ENCODE results near the gene C17orf114. TPM values are rescaled to one million over a fixed set of nuclear protein-coding genes. Genes with fewer than 3 reads are reported as not detected.

The C17orf114 gene

DNA sequence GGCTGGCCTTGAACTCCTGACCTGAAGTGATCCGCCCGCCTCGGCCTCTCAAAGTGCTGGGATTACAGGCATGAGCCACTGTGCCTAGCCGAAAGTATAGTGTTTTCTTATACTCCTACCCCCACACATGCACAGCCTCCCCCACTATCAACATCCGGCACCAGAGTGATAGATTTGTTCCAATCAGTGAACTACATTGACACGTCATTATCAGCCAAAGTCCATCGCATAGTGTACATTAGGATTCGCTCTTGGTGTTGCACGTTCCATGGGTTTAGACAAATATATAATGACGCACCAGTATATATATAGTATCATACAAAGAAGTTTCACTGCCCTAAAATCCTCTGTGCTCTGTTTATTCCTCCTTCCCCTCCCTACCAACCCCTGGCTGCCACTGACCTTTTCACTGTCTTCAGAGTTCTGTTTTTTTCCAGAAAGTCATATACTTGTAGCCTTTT lies 42.3 kb downstream of the C17orf114 start:
- no peak for DNase-seq (ENCODE audit: low spot score)
- in situ Hi-C loops (cut with HindIII; ENCODE audit: low sequenced_read_pairs), result no loop called here

DNA sequence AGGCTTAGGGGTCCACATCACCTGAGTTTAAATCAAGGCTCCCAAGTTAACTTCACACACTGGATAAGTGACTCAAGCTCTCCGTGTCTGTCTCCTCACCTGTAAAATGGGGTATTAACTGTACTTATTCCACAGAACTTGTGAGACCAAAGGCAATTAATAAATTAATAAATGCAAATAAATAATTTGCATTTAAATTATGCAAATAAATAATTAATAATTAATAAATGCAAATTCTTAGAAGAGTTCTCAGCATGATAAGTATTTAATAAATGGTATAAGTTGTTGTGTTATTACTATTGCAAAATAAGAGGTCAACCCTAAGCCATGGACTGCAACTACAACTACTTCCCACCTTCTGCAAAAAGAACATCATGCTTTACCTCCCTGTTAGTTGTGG lies 48.7 kb downstream of the C17orf114 start:
- in situ Hi-C loops (cut with HindIII; ENCODE audit: low sequenced_read_pairs), result no loop called here

DNA sequence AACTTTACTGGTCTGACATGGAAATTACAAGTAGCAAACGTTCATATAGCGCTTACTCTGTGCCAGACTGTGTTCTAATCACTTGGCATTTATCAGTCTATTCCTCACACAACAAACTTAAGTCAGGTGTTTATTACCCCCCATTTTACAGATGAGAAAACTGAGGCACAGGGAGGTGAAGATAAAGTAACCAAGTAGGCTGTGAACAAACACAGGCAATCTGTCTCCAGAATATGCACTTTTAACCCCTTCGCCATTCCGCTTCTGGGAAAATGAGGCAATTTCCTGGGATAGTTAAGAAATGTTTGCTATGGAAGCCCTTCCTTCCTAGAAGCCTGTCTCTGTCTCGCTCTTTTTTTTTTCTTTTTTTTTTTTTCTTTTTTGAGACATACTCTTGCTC lies 50.2 kb downstream of the C17orf114 start:
- DNase-seq (ENCODE audit: low spot score), result no peak
- in situ Hi-C loops (cut with HindIII; ENCODE audit: low sequenced_read_pairs), result no loop called here

More for the DNA sequence above, 48.7 kb downstream of the C17orf114 start:
- DNase-seq (ENCODE audit: low spot score), result no peak

Other genes with a start within 250 kb of the C17orf114 start
- gene MYBBP1A, start 246.9 kb downstream of the C17orf114 start, total RNA-seq (2014; rRNA removed; shearing (Covaris generic)), result 89.3 and 91.6 TPM in 2 replicates
- 5.3 TPM in 1 of 2 replicates, not detected in the other for gene GGT6, start 241.8 kb downstream of the C17orf114 start, total RNA-seq (2014; rRNA removed; shearing (Covaris generic))
- not detected in 2 replicates for gene SMTNL2, start 217.8 kb downstream of the C17orf114 start, total RNA-seq (2014; rRNA removed; shearing (Covaris generic))
- gene ALOX15, start 160.7 kb downstream of the C17orf114 start, total RNA-seq (2014; rRNA removed; shearing (Covaris generic)), result 0.41 TPM in 1 of 2 replicates, not detected in the other
- gene PELP1, start 98.2 kb downstream of the C17orf114 start, total RNA-seq (2014; rRNA removed; shearing (Covaris generic)), result 40.1 and 53.6 TPM in 2 replicates
- 38.1 and 45.1 TPM in 2 replicates for gene ARRB2, start 91.7 kb downstream of the C17orf114 start, total RNA-seq (2014; rRNA removed; shearing (Covaris generic))
- gene MED11, start 70.9 kb downstream of the C17orf114 start, total RNA-seq (2014; rRNA removed; shearing (Covaris generic)), result 24.3 and 29.8 TPM in 2 replicates
- 0.68 TPM in 1 of 2 replicates, not detected in the other for gene ZMYND15, start 62.5 kb downstream of the C17orf114 start, total RNA-seq (2014; rRNA removed; shearing (Covaris generic))
- gene CXCL16, start 62.4 kb downstream of the C17orf114 start, total RNA-seq (2014; rRNA removed; shearing (Covaris generic)), result 0.86 TPM in 1 of 2 replicates, not detected in the other
- gene TM4SF5, start 30.4 kb downstream of the C17orf114 start, total RNA-seq (2014; rRNA removed; shearing (Covaris generic)), result not detected in 2 replicates
- gene VMO1, start 16.0 kb downstream of the C17orf114 start, total RNA-seq (2014; rRNA removed; shearing (Covaris generic)), result not detected in 2 replicates
- not detected in 2 replicates for gene GLTPD2, start 13.4 kb downstream of the C17orf114 start, total RNA-seq (2014; rRNA removed; shearing (Covaris generic))
- gene PSMB6, start 6.2 kb downstream of the C17orf114 start, total RNA-seq (2014; rRNA removed; shearing (Covaris generic)), result 390 and 445 TPM in 2 replicates
- gene PLD2, start 4.8 kb upstream of the C17orf114 start, total RNA-seq (2014; rRNA removed; shearing (Covaris generic)), result 20.9 and 28.4 TPM in 2 replicates
- 33.8 and 48.3 TPM in 2 replicates for gene MINK1, start 31.0 kb upstream of the C17orf114 start, total RNA-seq (2014; rRNA removed; shearing (Covaris generic))
- not detected in 2 replicates for gene C17orf107, start 97.2 kb upstream of the C17orf114 start, total RNA-seq (2014; rRNA removed; shearing (Covaris generic))
- gene CHRNE, start 100.8 kb upstream of the C17orf114 start, total RNA-seq (2014; rRNA removed; shearing (Covaris generic)), result not detected in 2 replicates
- not detected in 2 replicates for gene GP1BA, start 129.9 kb upstream of the C17orf114 start, total RNA-seq (2014; rRNA removed; shearing (Covaris generic))
- 111 and 132 TPM in 2 replicates for gene SLC25A11, start 137.7 kb upstream of the C17orf114 start, total RNA-seq (2014; rRNA removed; shearing (Covaris generic))
- 86.0 and 97.4 TPM in 2 replicates for gene RNF167, start 137.9 kb upstream of the C17orf114 start, total RNA-seq (2014; rRNA removed; shearing (Covaris generic))
- gene PFN1, start 146.2 kb upstream of the C17orf114 start, total RNA-seq (2014; rRNA removed; shearing (Covaris generic)), result 563 and 707 TPM in 2 replicates
- gene ENO3, start 148.8 kb upstream of the C17orf114 start, total RNA-seq (2014; rRNA removed; shearing (Covaris generic)), result 52.8 and 75.4 TPM in 2 replicates
- 32.3 and 59.7 TPM in 2 replicates for gene SPAG7, start 165.5 kb upstream of the C17orf114 start, total RNA-seq (2014; rRNA removed; shearing (Covaris generic))
- gene CAMTA2, start 185.3 kb upstream of the C17orf114 start, total RNA-seq (2014; rRNA removed; shearing (Covaris generic)), result 6.9 and 16.9 TPM in 2 replicates
- 0.14 TPM in 1 of 2 replicates, not detected in the other for gene INCA1, start 195.2 kb upstream of the C17orf114 start, total RNA-seq (2014; rRNA removed; shearing (Covaris generic))
- gene KIF1C, start 195.6 kb upstream of the C17orf114 start, total RNA-seq (2014; rRNA removed; shearing (Covaris generic)), result 75.6 and 95.9 TPM in 2 replicates
- not detected in 2 replicates for gene SLC52A1, start 233.1 kb upstream of the C17orf114 start, total RNA-seq (2014; rRNA removed; shearing (Covaris generic))

Data from G401 (cell line).